ENCODE measurements around the gene LAX1. TPM values are rescaled to one million over a fixed set of nuclear protein-coding genes. Genes with fewer than 3 reads are reported as not detected.

LAX1 gene, protein sequence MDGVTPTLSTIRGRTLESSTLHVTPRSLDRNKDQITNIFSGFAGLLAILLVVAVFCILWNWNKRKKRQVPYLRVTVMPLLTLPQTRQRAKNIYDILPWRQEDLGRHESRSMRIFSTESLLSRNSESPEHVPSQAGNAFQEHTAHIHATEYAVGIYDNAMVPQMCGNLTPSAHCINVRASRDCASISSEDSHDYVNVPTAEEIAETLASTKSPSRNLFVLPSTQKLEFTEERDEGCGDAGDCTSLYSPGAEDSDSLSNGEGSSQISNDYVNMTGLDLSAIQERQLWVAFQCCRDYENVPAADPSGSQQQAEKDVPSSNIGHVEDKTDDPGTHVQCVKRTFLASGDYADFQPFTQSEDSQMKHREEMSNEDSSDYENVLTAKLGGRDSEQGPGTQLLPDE
- polyA plus RNA-seq (0.05 to 0.09 TPM (median 0.07 TPM) in 3 replicates), polyA minus RNA-seq (0.16 to 0.30 TPM in 2 of 3 replicates, not detected in the other)
- not detected for polyA plus RNA-seq (2011; ENCODE audit: low read depth)
- polyA plus RNA-seq (2011; cell fraction: cytosol; rRNA removed) = 0.04 TPM in 1 of 2 replicates, not detected in the other
- polyA plus RNA-seq (2011; cell fraction: nucleus; rRNA removed) = 0.09 and 0.28 TPM in 2 replicates
- polyA plus RNA-seq (2012; ENCODE audit: low replicate concordance) = not detected in 2 replicates
- polyA minus RNA-seq (2011; cell fraction: cytosol; rRNA and poly(A)+ RNA removed) = not detected
- polyA minus RNA-seq (2011; cell fraction: nucleus; rRNA and poly(A)+ RNA removed) = not detected in 2 replicates

DNA sequence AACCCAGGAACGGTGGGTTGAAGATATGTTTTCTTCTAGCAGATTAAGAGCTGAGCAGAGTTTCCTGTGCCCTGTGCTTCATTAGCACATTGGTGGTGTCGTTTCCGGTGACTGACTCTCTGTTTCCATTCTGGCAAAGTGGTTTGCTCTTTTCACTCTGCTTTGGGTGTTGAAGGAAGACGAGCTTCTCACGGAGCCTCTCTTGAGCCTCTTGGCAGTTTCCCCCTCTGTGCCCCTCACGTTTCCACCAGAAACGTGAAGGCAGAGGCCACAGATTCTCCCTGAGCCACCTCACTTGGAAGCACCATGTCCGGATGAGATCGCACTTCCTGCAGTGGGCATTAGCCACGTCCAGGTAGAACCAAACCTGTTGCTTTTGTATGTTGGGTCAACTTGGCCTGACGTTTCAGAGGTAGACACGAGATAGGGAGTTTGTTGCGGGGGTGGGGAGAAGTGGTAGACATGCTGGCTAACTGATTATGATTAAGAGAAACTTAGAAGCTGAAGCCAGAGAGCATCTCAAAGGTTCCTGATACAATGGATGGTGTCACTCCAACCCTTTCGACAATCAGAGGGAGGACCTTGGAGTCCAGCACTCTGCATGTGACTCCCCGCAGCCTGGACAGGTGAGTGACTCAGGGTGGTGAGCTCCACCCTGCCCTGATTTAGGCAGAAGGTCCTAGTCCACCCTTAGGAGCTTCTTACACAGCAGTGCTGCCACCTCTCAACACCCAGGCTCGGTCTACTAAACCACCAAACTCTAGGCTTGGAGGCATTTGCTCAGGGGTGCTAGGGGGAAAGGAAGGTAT lies at the start of gene LAX1:
Gene LAX1, plus strand, starts transcription at position 155 of the 809 bp plus-strand sequence. Its CDS starts 383 bp downstream, at position 538.
- DNase-seq (ENCODE audit: low read depth, low spot score) (no peak), FAIRE-seq (no peak)
- Histone ChIP-seq H3K27me3 (ENCODE audit: control insufficient read depth, extremely low read depth, insufficient read depth, low read length) (no peaks in the 10 kb centered on the region), H3K4me2 (ENCODE audit: control insufficient read depth, extremely low read depth, insufficient read depth, low read depth, low read length) (no peak within 1 kb of the TSS), H3K4me3 (ENCODE audit: control insufficient read depth in 2 of 3, extremely low read depth in 1 of 3, insufficient read depth in 2 of 3, low read depth in 1 of 3, low read length in 3 of 3) (no peak within 1 kb of the TSS), H3K36me3 (ENCODE audit: control insufficient read depth in 2 of 2, extremely low read depth in 1 of 2, insufficient read depth in 2 of 2, low read length in 2 of 2) (no peaks in the 10 kb centered on the region), H4K20me1 (ENCODE audit: control insufficient read depth, extremely low read depth, insufficient read depth, low read length) (no peaks in the 10 kb centered on the region), H2AFZ (ENCODE audit: control insufficient read depth, low read length) (no peak within 1 kb of the TSS), H3K9me1 (ENCODE audit: control insufficient read depth, extremely low read depth, insufficient read depth, low read length) (no peaks in the 10 kb centered on the region), H3K4me1 (ENCODE audit: control insufficient read depth, extremely low read depth, insufficient read depth, low read length) (peaks cover 18% of the 10 kb centered on the region), H3K9me3 (ENCODE audit: control insufficient read depth, low read depth, low read length) (no peaks in the 10 kb centered on the region), H3K27ac (ENCODE audit: control insufficient read depth, insufficient read depth, low read length) (no peak within 1 kb of the TSS), H3K9ac (ENCODE audit: control insufficient read depth, extremely low read depth, insufficient read depth, low read length) (no peak within 1 kb of the TSS), H3K79me2 (ENCODE audit: control insufficient read depth, insufficient read depth, low read length) (no peaks in the 10 kb centered on the region)
- TF ChIP-seq EZH2 (IDR thresholded peaks at IDR 0.05; ENCODE audit: low read length) = no peak
- dilution Hi-C loops (cut with MboI; ENCODE audit: extremely low pct_ligation_motif_present, low sequenced_read_pairs) = no loop called here

DNA sequence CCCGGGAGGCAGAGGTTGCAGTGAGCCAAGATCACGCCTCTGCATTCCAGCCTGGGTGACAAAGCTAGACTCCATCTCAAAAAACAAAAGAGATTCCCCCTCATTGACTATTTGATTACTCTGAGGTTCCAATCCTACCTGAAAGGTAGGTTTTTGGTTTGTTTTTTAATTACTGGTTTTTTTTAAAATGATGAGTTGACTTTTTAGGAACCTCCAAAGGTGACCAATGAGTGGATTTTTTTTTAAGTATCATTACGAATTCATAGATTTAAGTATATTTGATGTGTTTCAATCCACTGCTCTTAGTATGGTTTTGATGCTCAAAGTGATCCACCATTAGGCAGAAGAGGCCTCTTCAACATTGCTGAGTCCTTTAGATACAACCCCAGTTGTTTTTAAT lies 47.9 kb upstream of the LAX1 start:
- no peaks in the 10 kb centered on the region for H3K27me3 ChIP-seq (ENCODE audit: control insufficient read depth, extremely low read depth, insufficient read depth, low read length)
- no peak overlapping the region for H3K4me2 ChIP-seq (ENCODE audit: control insufficient read depth, extremely low read depth, insufficient read depth, low read depth, low read length)
- H3K36me3 ChIP-seq (ENCODE audit: control insufficient read depth in 2 of 2, extremely low read depth in 1 of 2, insufficient read depth in 2 of 2, low read length in 2 of 2) = peaks cover 17 to 23% of the 10 kb centered on the region in 2 experiments
- DNase-seq (ENCODE audit: low read depth, low spot score) = no peak
- H3K79me2 ChIP-seq (ENCODE audit: control insufficient read depth, insufficient read depth, low read length) = no peaks in the 10 kb centered on the region
- FAIRE-seq = no peak
- no peaks in the 10 kb centered on the region for H3K9me3 ChIP-seq (ENCODE audit: control insufficient read depth, low read depth, low read length)
- TF ChIP-seq, protein P1, sequence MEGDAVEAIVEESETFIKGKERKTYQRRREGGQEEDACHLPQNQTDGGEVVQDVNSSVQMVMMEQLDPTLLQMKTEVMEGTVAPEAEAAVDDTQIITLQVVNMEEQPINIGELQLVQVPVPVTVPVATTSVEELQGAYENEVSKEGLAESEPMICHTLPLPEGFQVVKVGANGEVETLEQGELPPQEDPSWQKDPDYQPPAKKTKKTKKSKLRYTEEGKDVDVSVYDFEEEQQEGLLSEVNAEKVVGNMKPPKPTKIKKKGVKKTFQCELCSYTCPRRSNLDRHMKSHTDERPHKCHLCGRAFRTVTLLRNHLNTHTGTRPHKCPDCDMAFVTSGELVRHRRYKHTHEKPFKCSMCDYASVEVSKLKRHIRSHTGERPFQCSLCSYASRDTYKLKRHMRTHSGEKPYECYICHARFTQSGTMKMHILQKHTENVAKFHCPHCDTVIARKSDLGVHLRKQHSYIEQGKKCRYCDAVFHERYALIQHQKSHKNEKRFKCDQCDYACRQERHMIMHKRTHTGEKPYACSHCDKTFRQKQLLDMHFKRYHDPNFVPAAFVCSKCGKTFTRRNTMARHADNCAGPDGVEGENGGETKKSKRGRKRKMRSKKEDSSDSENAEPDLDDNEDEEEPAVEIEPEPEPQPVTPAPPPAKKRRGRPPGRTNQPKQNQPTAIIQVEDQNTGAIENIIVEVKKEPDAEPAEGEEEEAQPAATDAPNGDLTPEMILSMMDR (optimal IDR thresholded peaks at IDR 0.05 in 1 of 3, IDR thresholded peaks at IDR 0.05 in 1 of 3, conservative IDR thresholded peaks at IDR 0.05 in 1 of 3; ENCODE audit: extremely low read depth in 1 of 3, insufficient read depth in 2 of 3, low read length in 3 of 3) = no peak
- no peak for TF ChIP-seq EZH2 (IDR thresholded peaks at IDR 0.05; ENCODE audit: low read length)
- no peak overlapping the region for H3K27ac ChIP-seq (ENCODE audit: control insufficient read depth, insufficient read depth, low read length)
- H3K4me3 ChIP-seq (ENCODE audit: control insufficient read depth in 2 of 3, extremely low read depth in 1 of 3, insufficient read depth in 2 of 3, low read depth in 1 of 3, low read length in 3 of 3) = no peak overlapping the region
- dilution Hi-C loops (cut with MboI; ENCODE audit: extremely low pct_ligation_motif_present, low sequenced_read_pairs) = no loop called here
- H3K9me1 ChIP-seq (ENCODE audit: control insufficient read depth, extremely low read depth, insufficient read depth, low read length) = no peaks in the 10 kb centered on the region
- H4K20me1 ChIP-seq (ENCODE audit: control insufficient read depth, extremely low read depth, insufficient read depth, low read length) = no peaks in the 10 kb centered on the region
- no peaks in the 10 kb centered on the region for H3K4me1 ChIP-seq (ENCODE audit: control insufficient read depth, extremely low read depth, insufficient read depth, low read length)
- no peak overlapping the region for H2AFZ ChIP-seq (ENCODE audit: control insufficient read depth, low read length)
- H3K9ac ChIP-seq (ENCODE audit: control insufficient read depth, extremely low read depth, insufficient read depth, low read length) = no peak overlapping the region
